Memory B cell (primary cell): Measurements from ENCODE around the gene NLK.

Experiments
- ATAC-seq: fragments of 150-1000 bp; cut with Tn5 transposase; 2 replicates; pipeline ENCODE4 v1.10.0; 2021; ENCODE audit warnings: low read depth, mild to moderate bottlenecking, moderate library complexity
- DNase-seq, 2 donors: peaks; one replicate each; pipeline ENCODE4 v3.0.0; 2022; ENCODE audit warnings: low spot score in 2 of 2
- H3K27ac Mint-ChIP-seq: one replicate; pipeline ENCODE4 v1.8.0; 2022; ENCODE audit warnings: mild to moderate bottlenecking, moderate library complexity, mixed read lengths
- H3K27me3 Mint-ChIP-seq: one replicate; pipeline ENCODE4 v1.8.0; 2022; ENCODE audit warnings: mixed read lengths
- H3K36me3 Mint-ChIP-seq: one replicate; pipeline ENCODE4 v1.8.0; 2022; ENCODE audit warnings: mild to moderate bottlenecking, mixed read lengths
- H3K4me1 Mint-ChIP-seq: one replicate; pipeline ENCODE4 v1.8.0; 2022; ENCODE audit warnings: mixed read lengths
- H3K4me3 Mint-ChIP-seq: one replicate; pipeline ENCODE4 v1.8.0; 2022; ENCODE audit warnings: mild to moderate bottlenecking, moderate library complexity, mixed read lengths
- H3K9me3 Mint-ChIP-seq: one replicate; pipeline ENCODE4 v1.8.0; 2022; ENCODE audit warnings: mixed read lengths

Gene NLK

DNA sequence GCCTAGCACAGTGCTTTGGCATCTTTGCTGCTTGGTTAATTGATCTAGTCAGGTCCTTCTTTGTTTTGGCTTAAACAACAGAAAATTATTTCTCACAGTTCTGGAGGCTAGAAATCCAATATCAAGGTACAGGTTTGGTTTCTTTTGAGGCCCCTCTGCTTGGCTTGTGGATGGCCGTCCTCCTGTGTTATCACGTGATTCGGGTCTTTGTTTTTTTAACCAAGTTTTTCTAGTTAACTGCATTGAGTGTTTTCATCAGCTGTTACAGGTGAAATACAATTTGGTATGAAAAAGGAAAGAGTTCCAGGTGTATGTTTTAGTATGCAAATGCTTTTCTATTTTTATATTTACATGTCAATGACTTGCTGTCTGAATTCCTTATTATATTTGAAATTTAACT lies 2.8 kb downstream of the NLK start:
- ATAC-seq (no peak), DNase-seq (no peak)
- Mint-ChIP-seq H3K4me1 (peaks cover 52% of the 10 kb centered on the region), H3K27ac (peak overlapping the region; percentile 47), H3K4me3 (peak overlapping the region; percentile 57), H3K9me3 (no peaks in the 10 kb centered on the region), H3K36me3 (peaks cover 1% of the 10 kb centered on the region), H3K27me3 (no peaks in the 10 kb centered on the region)

DNA sequence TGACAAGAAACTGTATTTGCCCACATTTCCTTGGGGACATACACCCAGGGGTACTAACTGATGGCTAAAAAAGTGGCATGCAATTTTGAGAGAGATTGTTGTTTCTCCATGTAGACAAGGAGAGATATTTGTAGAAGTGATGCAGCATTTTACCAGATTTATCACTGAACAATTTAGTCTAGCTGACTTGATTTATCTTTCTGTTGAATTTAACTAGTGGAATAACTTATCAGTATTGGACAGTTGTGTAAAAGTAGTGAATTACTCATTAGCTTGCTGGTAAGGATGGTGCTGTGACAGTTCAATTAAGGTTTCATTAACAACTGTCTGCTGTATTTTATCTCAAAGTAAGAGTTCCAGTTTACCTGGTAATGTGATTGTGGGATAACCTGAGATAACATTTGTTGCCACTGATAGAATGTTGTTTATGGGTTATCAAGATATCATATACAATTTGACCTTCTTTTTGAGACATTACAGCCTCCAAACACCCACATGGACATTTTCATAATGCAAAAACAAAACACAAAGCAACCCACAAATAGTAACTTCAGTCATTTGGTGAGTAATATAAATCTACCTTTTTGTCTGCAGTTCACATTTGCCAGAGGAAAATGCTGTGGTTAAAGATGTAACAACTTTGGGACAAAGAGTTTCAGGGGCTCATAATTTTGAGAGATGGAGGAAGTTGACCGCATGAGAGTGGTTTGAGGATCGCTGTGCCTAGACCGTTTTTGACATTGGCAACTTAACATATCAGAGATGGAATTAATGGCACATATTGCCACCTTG lies 3.8 kb downstream of the NLK start:
- peaks cover 52% of the 10 kb centered on the region for H3K4me1 Mint-ChIP-seq
- H3K4me3 Mint-ChIP-seq, result peak overlapping the region; percentile 18
- H3K9me3 Mint-ChIP-seq, result no peaks in the 10 kb centered on the region
- DNase-seq, result no peak
- peaks cover 1% of the 10 kb centered on the region for H3K36me3 Mint-ChIP-seq
- H3K27me3 Mint-ChIP-seq, result no peaks in the 10 kb centered on the region
- no peak overlapping the region for H3K27ac Mint-ChIP-seq
- ATAC-seq, result no peak

DNA sequence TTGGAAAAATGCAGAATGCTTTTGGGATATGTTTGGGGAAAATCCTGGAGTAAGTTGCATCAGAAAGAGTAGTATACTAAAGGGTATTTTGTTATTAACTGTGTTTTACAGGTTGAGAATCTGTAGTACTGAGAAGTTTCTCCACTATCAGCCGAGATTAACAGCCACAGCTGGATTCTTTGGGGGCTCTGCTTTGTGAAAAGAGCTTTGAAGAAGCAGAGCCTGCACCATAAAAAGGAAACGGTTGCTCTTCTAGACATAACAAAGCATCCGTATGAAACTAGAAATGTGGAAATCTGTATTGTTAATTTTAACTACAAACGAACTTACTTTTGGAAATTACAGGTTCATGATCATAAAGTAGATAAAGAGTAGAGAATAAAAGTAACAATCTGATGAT lies 5.3 kb downstream of the NLK start:
- Mint-ChIP-seq H3K4me3 (no peak overlapping the region), H3K27ac (no peak overlapping the region), H3K27me3 (no peaks in the 10 kb centered on the region), H3K9me3 (no peaks in the 10 kb centered on the region), H3K36me3 (peaks cover 1% of the 10 kb centered on the region), H3K4me1 (peaks cover 45% of the 10 kb centered on the region)
- DNase-seq (no peak), ATAC-seq (no peak)

DNA sequence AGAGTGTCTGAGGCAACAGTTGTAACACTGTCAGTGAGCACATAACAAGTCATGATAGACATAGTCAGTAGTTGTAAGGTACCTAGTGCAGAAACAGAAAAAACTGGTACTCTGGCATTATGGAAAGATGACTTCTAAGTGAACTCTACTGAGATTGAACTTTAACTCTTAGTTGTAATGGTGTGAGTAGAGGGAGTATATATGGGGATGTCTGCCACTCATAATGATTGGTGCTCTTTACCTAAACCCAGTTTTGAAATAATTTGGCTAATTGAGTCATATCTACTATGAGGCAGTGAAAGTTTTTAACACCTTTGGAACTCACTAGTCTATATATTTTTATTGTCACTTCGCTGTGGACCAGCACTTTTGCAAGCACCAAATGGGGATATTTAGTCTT lies 6.6 kb downstream of the NLK start:
- no peak overlapping the region for H3K4me3 Mint-ChIP-seq
- DNase-seq (no peak), ATAC-seq (no peak)
- H3K27me3 Mint-ChIP-seq, result no peaks in the 10 kb centered on the region
- peaks cover 46% of the 10 kb centered on the region for H3K4me1 Mint-ChIP-seq
- no peaks in the 10 kb centered on the region for H3K9me3 Mint-ChIP-seq
- no peak overlapping the region for H3K27ac Mint-ChIP-seq
- peaks cover 1% of the 10 kb centered on the region for H3K36me3 Mint-ChIP-seq

DNA sequence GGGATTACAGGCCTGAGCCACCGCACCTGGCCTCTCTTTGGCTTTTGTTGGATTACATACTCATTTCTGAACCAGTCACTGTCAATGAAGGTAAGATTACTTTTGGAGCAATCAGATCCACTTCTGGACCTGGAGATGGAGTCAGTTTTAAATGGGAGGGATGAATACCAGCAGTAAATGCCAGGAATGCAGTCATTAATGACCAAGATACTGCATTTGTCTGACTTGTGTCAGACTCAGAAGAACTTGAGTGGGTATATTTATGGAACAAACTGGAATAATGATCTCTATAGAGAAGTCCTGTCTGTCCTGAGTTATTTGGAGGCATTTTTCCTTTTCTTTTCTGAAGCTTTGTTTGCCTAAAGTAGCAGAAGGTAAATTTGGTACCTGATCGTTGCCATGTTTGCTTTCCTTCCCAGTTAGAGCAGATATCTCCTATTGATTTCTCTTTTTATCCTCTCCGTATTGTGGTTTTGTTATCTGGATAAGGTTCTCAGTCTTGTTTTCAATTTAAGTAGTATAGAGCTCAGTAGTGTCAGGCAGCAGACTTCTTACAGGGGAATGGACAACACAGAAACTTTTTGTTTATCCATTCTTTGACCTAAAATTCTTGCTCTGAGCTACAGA lies 10.7 kb downstream of the NLK start:
- Mint-ChIP-seq H3K4me3 (no peak overlapping the region), H3K36me3 (no peaks in the 10 kb centered on the region), H3K9me3 (no peaks in the 10 kb centered on the region), H3K27ac (peak overlapping the region; percentile 62), H3K4me1 (peaks cover 28% of the 10 kb centered on the region), H3K27me3 (no peaks in the 10 kb centered on the region)
- DNase-seq (no peak), ATAC-seq (no peak)

DNA sequence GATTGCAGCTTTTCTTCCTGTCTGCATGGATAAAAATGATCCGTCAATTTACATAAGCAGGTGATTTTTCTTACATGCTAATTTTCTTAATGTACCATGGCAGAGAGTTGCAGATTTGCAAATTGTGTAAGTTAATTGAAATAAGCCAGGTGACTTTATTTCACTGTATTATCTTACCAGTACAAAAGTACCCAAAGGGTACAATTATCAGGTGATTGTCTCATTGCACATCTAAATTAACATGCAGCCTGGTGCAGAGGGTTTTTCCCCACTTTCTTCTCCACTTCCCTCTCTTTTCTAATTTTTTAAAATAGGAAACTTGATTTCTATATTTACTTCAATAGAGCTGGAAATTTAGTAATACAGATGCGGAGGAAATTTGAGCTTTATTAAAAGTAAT lies 11.2 kb downstream of the NLK start:
- H3K4me1 Mint-ChIP-seq, result peaks cover 29% of the 10 kb centered on the region
- peak overlapping the region; percentile 62 for H3K27ac Mint-ChIP-seq

DNA sequence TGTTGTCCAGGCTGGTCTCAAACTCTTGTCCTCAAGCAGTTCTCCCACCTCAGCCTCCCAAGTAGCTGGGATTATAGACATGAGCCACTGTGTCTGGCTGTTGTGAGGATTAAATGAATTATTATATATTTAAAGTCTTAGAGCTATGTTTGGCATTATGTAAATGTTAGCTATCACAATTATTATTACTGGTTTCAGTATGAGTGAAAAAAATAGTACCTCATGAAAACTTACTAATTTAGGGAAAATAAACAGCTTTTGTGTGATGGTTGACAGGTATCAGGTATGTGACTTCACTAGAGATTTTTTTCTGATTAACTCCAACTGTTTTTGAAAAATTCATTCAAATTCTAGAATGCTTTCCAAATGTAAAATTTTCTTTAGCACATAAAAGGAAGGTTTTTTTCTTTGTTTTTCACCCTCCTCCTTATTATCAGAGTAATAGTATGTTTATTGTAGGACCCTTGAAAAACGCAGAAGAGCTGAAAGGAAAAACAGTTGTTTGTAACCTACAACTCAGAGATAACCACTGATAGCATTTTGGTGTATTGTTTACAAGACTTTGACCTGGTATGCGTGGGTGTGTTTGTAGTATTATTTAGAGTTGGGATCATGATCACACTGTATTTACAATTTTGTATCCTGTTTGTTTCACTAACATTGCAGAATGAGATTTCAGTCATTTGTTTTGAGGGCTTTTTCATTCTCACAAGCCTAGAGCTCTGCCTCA lies 13.2 kb downstream of the NLK start:
- H3K27me3 Mint-ChIP-seq, result no peaks in the 10 kb centered on the region
- no peak for DNase-seq
- H3K4me3 Mint-ChIP-seq, result no peak overlapping the region
- no peak for ATAC-seq
- H3K27ac Mint-ChIP-seq, result no peak overlapping the region
- H3K9me3 Mint-ChIP-seq, result no peaks in the 10 kb centered on the region
- no peaks in the 10 kb centered on the region for H3K36me3 Mint-ChIP-seq
- H3K4me1 Mint-ChIP-seq, result peaks cover 20% of the 10 kb centered on the region

More for the DNA sequence above, 11.2 kb downstream of the NLK start:
- Mint-ChIP-seq H3K36me3 (no peaks in the 10 kb centered on the region), H3K9me3 (no peaks in the 10 kb centered on the region), H3K4me3 (peak overlapping the region; percentile 14), H3K27me3 (no peaks in the 10 kb centered on the region)
- ATAC-seq (peak; percentile 64), DNase-seq (no peak)

DNA sequence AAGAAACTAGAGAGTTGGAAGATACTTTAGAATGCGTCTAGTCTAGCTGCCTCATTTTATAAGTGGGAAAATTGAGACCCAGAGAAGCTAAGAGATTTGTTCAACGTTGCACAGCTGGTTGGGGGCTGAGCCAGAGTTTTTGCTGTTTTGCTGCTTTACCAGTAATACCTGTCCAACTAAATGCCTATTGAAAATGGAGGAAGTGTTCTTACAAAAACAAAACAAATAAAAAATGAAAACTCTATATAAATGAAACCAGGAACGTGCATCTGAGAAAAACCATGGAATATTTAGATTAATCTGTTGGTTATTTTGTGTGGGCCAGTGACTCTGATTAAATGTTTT lies 13.8 kb downstream of the NLK start:
- H3K27ac Mint-ChIP-seq, result no peak overlapping the region
- H3K36me3 Mint-ChIP-seq, result no peaks in the 10 kb centered on the region
- H3K4me3 Mint-ChIP-seq, result no peak overlapping the region
- no peaks in the 10 kb centered on the region for H3K27me3 Mint-ChIP-seq
- H3K4me1 Mint-ChIP-seq, result peaks cover 20% of the 10 kb centered on the region
- no peaks in the 10 kb centered on the region for H3K9me3 Mint-ChIP-seq
- ATAC-seq (no peak), DNase-seq (no peak)

DNA sequence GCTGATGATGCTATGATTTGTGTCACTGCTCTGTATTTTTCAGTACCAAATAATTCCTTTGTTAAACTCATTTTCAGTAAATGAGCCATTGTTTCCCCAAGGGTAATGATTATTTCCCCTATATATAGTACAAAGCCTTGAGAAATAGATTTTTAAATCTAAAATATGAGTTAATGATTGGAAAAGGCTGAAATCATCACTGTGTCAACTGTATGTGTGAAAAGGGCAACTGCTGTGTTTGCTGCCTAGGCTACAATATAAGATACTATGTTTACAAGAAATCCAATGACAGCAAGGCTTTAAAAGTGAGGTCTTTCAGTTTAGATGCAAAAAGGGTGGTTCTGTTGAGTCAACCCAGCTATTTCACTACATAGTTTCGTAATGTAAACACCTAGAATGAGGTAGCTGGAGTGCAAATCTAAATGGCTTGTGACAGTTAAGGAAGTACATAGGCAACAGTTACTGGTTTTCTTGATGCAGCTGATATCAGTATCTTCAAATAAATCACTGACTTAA lies 15.3 kb downstream of the NLK start:
- Mint-ChIP-seq H3K36me3 (no peaks in the 10 kb centered on the region), H3K4me1 (peaks cover 22% of the 10 kb centered on the region), H3K9me3 (no peaks in the 10 kb centered on the region), H3K4me3 (no peak overlapping the region), H3K27ac (peak overlapping the region; percentile 62), H3K27me3 (no peaks in the 10 kb centered on the region)
- ATAC-seq, result peak; percentile 71
- DNase-seq, result no peak

DNA sequence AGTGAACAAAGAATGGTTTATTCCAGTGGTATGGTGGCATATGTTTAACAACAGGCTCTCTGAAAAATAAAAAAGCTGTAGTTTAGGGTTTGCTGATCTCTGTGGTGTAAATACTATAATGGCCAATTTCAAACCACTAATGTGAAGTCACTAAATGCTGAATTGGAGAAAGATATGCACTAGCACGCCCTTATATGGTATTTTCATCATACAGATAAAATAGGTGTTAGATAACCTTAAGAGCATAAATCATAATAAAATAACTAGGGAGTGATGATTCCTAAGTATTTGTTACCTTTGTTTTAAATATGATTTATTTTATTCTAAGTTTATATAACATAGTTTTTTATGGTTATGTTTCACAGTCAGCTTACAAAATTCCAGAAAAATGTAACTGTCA lies 17.2 kb downstream of the NLK start:
- no peak overlapping the region for H3K4me3 Mint-ChIP-seq
- no peak for DNase-seq
- H3K9me3 Mint-ChIP-seq, result no peaks in the 10 kb centered on the region
- no peaks in the 10 kb centered on the region for H3K27me3 Mint-ChIP-seq
- peaks cover 17% of the 10 kb centered on the region for H3K4me1 Mint-ChIP-seq
- H3K36me3 Mint-ChIP-seq, result no peaks in the 10 kb centered on the region
- H3K27ac Mint-ChIP-seq, result no peak overlapping the region
- no peak for ATAC-seq

DNA sequence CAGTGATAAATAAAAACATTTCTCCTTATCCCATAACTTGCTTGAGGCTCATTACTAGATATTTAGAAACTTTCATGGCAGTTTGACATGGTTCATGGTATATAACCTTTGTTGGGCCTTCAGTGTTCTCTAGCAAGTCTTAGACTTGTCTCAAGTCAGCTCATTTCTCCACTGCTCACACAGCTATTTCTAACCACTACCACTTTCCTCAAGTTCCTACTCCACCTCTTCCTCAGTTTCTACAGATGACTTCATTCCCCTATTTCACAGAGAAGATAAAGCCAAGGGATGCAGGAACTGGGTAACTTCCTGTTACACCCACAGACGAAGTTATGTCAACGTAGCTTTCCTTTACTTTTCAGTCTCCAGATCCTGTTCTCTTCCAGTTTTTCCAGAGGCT lies 23.2 kb downstream of the NLK start:
- Mint-ChIP-seq H3K36me3 (peaks cover 8% of the 10 kb centered on the region), H3K4me3 (no peak overlapping the region), H3K27ac (peak overlapping the region; percentile 9), H3K9me3 (no peaks in the 10 kb centered on the region), H3K27me3 (no peaks in the 10 kb centered on the region), H3K4me1 (peaks cover 18% of the 10 kb centered on the region)
- no peak for ATAC-seq
- no peak for DNase-seq

DNA sequence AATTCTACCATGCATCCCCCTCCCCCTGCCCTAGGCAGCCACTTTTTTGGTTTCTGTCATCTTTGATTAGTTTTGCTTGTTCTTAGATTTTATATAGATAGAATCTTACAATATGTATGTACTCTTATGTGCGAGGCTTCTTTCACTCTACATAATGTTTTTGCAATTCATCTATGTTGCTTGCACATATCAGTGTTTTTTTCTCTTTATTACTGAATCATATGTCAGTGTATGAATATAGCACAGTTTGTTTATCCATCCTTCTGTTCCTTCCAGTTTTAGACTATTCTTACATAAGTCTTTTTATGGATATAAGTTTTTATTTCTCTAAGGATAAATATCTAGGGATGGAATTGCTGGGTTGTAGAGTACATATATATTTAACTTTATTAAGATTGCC lies 26.6 kb downstream of the NLK start:
- H3K36me3 Mint-ChIP-seq, result peaks cover 18% of the 10 kb centered on the region
- H3K9me3 Mint-ChIP-seq, result peaks cover 6% of the 10 kb centered on the region
- no peak for ATAC-seq
- no peaks in the 10 kb centered on the region for H3K27me3 Mint-ChIP-seq
- DNase-seq, result no peak
- no peak overlapping the region for H3K4me3 Mint-ChIP-seq
- peaks cover 29% of the 10 kb centered on the region for H3K4me1 Mint-ChIP-seq
- no peak overlapping the region for H3K27ac Mint-ChIP-seq

DNA sequence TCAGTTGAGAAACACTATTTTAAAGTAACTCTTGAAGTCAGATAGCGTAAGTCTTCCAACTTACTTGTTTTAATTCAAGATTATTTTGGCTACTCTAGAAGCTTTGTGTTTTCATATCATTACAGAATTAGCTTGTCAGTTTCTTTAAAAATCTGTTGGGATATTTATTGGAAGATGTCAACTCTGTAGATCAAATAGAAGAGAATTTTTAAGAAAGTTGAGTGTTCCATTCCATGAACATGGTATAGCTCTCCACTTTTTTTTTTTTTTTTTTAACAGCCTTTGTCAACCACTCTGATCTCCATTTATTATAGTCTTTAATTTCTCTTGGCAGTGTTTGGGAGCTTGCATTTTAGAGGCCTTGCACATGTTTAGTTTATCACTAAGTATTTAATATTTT lies 28.7 kb downstream of the NLK start:
- H3K27me3 Mint-ChIP-seq, result no peaks in the 10 kb centered on the region
- ATAC-seq (no peak), DNase-seq (no peak)
- peak overlapping the region; percentile 83 for H3K27ac Mint-ChIP-seq
- peaks cover 6% of the 10 kb centered on the region for H3K9me3 Mint-ChIP-seq
- peaks cover 18% of the 10 kb centered on the region for H3K36me3 Mint-ChIP-seq
- H3K4me3 Mint-ChIP-seq, result no peak overlapping the region
- peaks cover 27% of the 10 kb centered on the region for H3K4me1 Mint-ChIP-seq

DNA sequence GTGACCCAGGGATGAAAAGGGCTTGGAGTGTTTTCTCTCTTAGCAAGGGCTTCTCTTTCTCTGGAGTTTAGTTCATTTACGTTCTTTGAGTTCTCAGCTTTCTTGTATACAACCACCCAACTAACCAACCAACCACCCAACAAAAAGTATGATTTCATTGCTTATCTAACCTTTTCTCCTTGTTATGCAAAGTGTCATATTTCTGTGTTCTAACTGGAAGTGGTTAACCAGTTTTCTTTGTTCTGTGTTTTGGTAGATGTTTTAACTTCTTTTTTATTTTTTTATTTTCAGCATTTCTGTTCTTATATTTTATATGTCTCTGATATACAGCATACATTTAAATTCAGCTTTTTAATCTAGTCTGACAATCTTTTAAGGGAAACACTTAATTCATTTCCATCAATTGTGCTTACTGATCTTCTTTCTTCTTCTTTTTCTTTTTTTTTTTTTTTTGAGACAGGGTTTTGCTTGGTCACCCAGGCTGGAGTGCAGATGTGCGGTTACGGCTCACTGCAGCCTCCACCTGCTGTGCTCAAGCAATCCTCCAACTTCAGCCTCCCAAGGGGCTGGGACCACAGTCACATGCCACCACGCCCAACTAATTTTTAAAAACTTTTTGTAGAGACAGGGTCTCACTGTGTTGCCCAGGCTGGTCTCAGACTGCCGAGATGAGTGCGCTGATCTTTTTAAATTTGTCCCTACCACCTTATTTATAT lies 29.6 kb downstream of the NLK start:
- peaks cover 31% of the 10 kb centered on the region for H3K4me1 Mint-ChIP-seq
- peak; percentile 75 for ATAC-seq
- peak in 1 of 2 donors; percentile 5 for DNase-seq
- H3K4me3 Mint-ChIP-seq, result peak overlapping the region; percentile 45
- peaks cover 18% of the 10 kb centered on the region for H3K36me3 Mint-ChIP-seq
- no peaks in the 10 kb centered on the region for H3K27me3 Mint-ChIP-seq
- peaks cover 7% of the 10 kb centered on the region for H3K9me3 Mint-ChIP-seq
- H3K27ac Mint-ChIP-seq, result peak overlapping the region; percentile 83
